Measurements from ENCODE around the gene RIGI.
A peak's percentile ranks its signal among the peaks of the same experiment; 100 is the strongest.
"Not testable (repeated sequence)": the region's sequence is repeated elsewhere in the genome, so short reads cannot be mapped to it uniquely, and the experiment has no call there.

RIGI gene

GRCh38 chr9:32524892-32525708 is 896 bp downstream of the RIGI start:
- H3K9me3 ChIP-seq (ENCODE audit: control insufficient read depth, insufficient read depth, low read length) = no peaks in the 10 kb centered on the region
- no peaks in the 10 kb centered on the region for H3K36me3 ChIP-seq (ENCODE audit: control insufficient read depth, insufficient read depth, low read length)
- H3K4me3 ChIP-seq (ENCODE audit: low read depth, low read length) = peak overlapping the region; percentile 73
- peak overlapping the region; percentile 71 for H3K9ac ChIP-seq (ENCODE audit: low read depth, low read length)
- no peaks in the 10 kb centered on the region for H3K27me3 ChIP-seq (ENCODE audit: control insufficient read depth, insufficient read depth, low read length)
- H3K4me1 ChIP-seq (ENCODE audit: control insufficient read depth, insufficient read depth, low read length) = no peaks in the 10 kb centered on the region

GRCh38 chr9:32524558-32524891 is 1.5 kb downstream of the RIGI start:
- H3K4me3 ChIP-seq (ENCODE audit: low read depth, low read length) = peak overlapping the region; percentile 73
- not testable (repeated sequence) for H3K36me3 ChIP-seq (ENCODE audit: control insufficient read depth, insufficient read depth, low read length); H3K9me3 ChIP-seq (ENCODE audit: control insufficient read depth, insufficient read depth, low read length); H3K4me1 ChIP-seq (ENCODE audit: control insufficient read depth, insufficient read depth, low read length); H3K27me3 ChIP-seq (ENCODE audit: control insufficient read depth, insufficient read depth, low read length); H3K9ac ChIP-seq (ENCODE audit: low read depth, low read length)

- Histone ChIP-seq H3K4me3 (ENCODE audit: low read depth, low read length) (no peak overlapping the region), H3K4me1 (ENCODE audit: control insufficient read depth, insufficient read depth, low read length) (no peaks in the 10 kb centered on the region), H3K36me3 (ENCODE audit: control insufficient read depth, insufficient read depth, low read length) (no peaks in the 10 kb centered on the region), H3K9ac (ENCODE audit: low read depth, low read length) (no peak overlapping the region), H3K9me3 (ENCODE audit: control insufficient read depth, insufficient read depth, low read length) (no peaks in the 10 kb centered on the region), H3K27me3 (ENCODE audit: control insufficient read depth, insufficient read depth, low read length) (no peaks in the 10 kb centered on the region)
Measured at GRCh38 chr9:32523910-32524309, 2.1 kb downstream of the RIGI start.

DNA sequence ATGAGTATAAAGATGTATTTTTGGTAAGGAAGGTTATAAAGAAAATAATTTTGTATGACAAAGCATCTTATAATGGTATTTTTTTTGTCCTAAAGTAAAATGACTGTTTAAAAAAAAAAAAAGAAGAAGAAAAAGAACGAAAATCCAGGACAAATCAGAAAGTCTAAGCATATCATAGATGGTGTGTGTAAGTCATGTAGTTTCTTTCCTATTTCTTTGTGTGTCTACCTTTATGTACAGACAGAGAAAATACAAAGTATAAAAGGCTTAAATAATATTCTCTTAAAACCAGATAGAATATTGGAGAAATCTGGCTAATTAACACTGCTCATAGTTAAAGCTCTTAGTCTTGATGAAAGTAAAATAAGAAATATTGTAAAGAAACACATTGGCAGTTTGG is 7.7 kb downstream of the RIGI start:
- Histone ChIP-seq H3K4me3 (ENCODE audit: low read depth, low read length) (no peak overlapping the region), H3K27me3 (ENCODE audit: control insufficient read depth, insufficient read depth, low read length) (no peaks in the 10 kb centered on the region), H3K36me3 (ENCODE audit: control insufficient read depth, insufficient read depth, low read length) (no peaks in the 10 kb centered on the region), H3K9me3 (ENCODE audit: control insufficient read depth, insufficient read depth, low read length) (no peaks in the 10 kb centered on the region), H3K4me1 (ENCODE audit: control insufficient read depth, insufficient read depth, low read length) (no peaks in the 10 kb centered on the region), H3K9ac (ENCODE audit: low read depth, low read length) (no peak overlapping the region)

DNA sequence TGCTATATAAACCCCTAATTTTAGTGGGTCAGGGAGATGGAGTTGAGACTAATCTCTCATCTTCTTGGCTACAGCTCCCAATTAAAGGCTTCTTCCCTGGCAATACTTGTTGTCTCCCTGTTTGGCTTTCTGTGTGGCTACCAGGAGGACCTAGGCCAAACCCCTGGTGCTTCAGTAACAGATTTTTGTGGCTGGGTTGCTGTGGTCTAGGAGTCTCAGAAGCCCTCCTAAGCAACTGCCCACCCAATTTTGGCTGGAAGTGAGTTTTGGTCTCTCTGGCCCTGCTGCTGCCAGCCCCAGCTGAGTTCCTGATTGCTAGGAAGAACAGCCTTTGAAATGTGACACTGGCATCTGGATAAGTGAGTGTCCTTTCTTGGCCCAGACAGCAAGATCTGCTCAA is 9.8 kb downstream of the RIGI start:
- Histone ChIP-seq H3K36me3 (ENCODE audit: control insufficient read depth, insufficient read depth, low read length) (no peaks in the 10 kb centered on the region), H3K27me3 (ENCODE audit: control insufficient read depth, insufficient read depth, low read length) (no peaks in the 10 kb centered on the region), H3K4me1 (ENCODE audit: control insufficient read depth, insufficient read depth, low read length) (no peaks in the 10 kb centered on the region), H3K9ac (ENCODE audit: low read depth, low read length) (no peak overlapping the region), H3K9me3 (ENCODE audit: control insufficient read depth, insufficient read depth, low read length) (no peaks in the 10 kb centered on the region), H3K4me3 (ENCODE audit: low read depth, low read length) (no peak overlapping the region)

DNA sequence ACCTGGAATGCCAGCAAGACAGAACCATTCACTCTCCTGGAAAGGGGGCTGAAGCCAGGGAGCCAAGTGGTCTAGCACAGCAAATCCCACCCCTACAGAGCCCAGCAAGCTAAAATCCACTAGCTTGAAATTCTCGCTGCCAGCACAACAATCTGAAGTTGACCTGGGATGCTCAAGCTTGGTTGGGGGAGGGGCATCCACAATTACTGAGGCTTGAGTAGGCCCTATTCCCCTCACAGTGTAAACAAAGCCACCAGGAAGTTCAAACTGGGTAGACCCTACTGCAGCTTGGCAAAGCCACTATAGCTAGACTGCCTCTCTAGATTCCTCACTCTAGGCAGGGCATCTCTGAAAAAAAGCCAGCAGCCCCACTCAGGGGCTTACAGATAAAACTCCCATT is 17.3 kb downstream of the RIGI start:
- Histone ChIP-seq H3K4me1 (ENCODE audit: control insufficient read depth, insufficient read depth, low read length) (peaks cover 5% of the 10 kb centered on the region), H3K9me3 (ENCODE audit: control insufficient read depth, insufficient read depth, low read length) (no peaks in the 10 kb centered on the region), H3K4me3 (ENCODE audit: low read depth, low read length) (no peak overlapping the region)

DNA sequence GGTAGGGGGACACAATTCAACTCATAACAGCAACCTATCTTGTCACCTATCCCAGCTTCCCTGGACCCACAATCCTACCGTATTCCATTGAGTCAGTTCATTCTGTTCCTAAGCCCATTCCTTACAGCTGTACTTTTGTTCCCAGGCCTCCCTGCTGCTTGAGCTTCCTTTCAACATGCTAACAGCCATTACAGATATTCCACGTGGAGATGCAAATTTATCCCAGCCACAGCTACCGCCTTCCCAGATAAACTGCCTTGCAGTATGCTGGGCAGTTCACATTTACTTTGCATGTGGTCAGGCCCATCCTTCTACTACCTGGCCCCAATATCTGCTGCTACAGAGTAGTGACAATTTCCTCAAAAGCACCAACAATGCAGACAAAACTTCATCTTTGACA is 23.0 kb downstream of the RIGI start:
- H3K4me3 ChIP-seq (ENCODE audit: low read depth, low read length) = no peak overlapping the region
- no peaks in the 10 kb centered on the region for H3K9me3 ChIP-seq (ENCODE audit: control insufficient read depth, insufficient read depth, low read length)

More for the DNA sequence above, 17.3 kb downstream of the RIGI start:
- no peaks in the 10 kb centered on the region for H3K36me3 ChIP-seq (ENCODE audit: control insufficient read depth, insufficient read depth, low read length)
- H3K27me3 ChIP-seq (ENCODE audit: control insufficient read depth, insufficient read depth, low read length) = no peaks in the 10 kb centered on the region
- H3K9ac ChIP-seq (ENCODE audit: low read depth, low read length) = no peak overlapping the region

GRCh38 chr9:32502464-32502863 is 23.5 kb downstream of the RIGI start:
- no peak overlapping the region for H3K9ac ChIP-seq (ENCODE audit: low read depth, low read length)
- no peak overlapping the region for H3K4me3 ChIP-seq (ENCODE audit: low read depth, low read length)
- no peaks in the 10 kb centered on the region for H3K27me3 ChIP-seq (ENCODE audit: control insufficient read depth, insufficient read depth, low read length)
- H3K36me3 ChIP-seq (ENCODE audit: control insufficient read depth, insufficient read depth, low read length) = no peaks in the 10 kb centered on the region
- H3K9me3 ChIP-seq (ENCODE audit: control insufficient read depth, insufficient read depth, low read length) = no peaks in the 10 kb centered on the region
- H3K4me1 ChIP-seq (ENCODE audit: control insufficient read depth, insufficient read depth, low read length) = no peaks in the 10 kb centered on the region

More for the DNA sequence above, 23.0 kb downstream of the RIGI start:
- H3K27me3 ChIP-seq (ENCODE audit: control insufficient read depth, insufficient read depth, low read length) = no peaks in the 10 kb centered on the region
- no peaks in the 10 kb centered on the region for H3K36me3 ChIP-seq (ENCODE audit: control insufficient read depth, insufficient read depth, low read length)
- H3K9ac ChIP-seq (ENCODE audit: low read depth, low read length) = no peak overlapping the region
- H3K4me1 ChIP-seq (ENCODE audit: control insufficient read depth, insufficient read depth, low read length) = no peaks in the 10 kb centered on the region

- Histone ChIP-seq H3K4me1 (ENCODE audit: control insufficient read depth, insufficient read depth, low read length) (no peaks in the 10 kb centered on the region), H3K9me3 (ENCODE audit: control insufficient read depth, insufficient read depth, low read length) (no peaks in the 10 kb centered on the region), H3K27me3 (ENCODE audit: control insufficient read depth, insufficient read depth, low read length) (no peaks in the 10 kb centered on the region), H3K36me3 (ENCODE audit: control insufficient read depth, insufficient read depth, low read length) (no peaks in the 10 kb centered on the region), H3K9ac (ENCODE audit: low read depth, low read length) (no peak overlapping the region), H3K4me3 (ENCODE audit: low read depth, low read length) (no peak overlapping the region)
Measured at GRCh38 chr9:32501868-32502267, 24.1 kb downstream of the RIGI start.

- H3K4me1 ChIP-seq (ENCODE audit: control insufficient read depth, insufficient read depth, low read length) = no peaks in the 10 kb centered on the region
- no peak overlapping the region for H3K4me3 ChIP-seq (ENCODE audit: low read depth, low read length)
- H3K36me3 ChIP-seq (ENCODE audit: control insufficient read depth, insufficient read depth, low read length) = no peaks in the 10 kb centered on the region
- H3K9ac ChIP-seq (ENCODE audit: low read depth, low read length) = no peak overlapping the region
- no peaks in the 10 kb centered on the region for H3K27me3 ChIP-seq (ENCODE audit: control insufficient read depth, insufficient read depth, low read length)
- H3K9me3 ChIP-seq (ENCODE audit: control insufficient read depth, insufficient read depth, low read length) = no peaks in the 10 kb centered on the region
Measured at GRCh38 chr9:32500768-32501167, 25.2 kb downstream of the RIGI start.

DNA sequence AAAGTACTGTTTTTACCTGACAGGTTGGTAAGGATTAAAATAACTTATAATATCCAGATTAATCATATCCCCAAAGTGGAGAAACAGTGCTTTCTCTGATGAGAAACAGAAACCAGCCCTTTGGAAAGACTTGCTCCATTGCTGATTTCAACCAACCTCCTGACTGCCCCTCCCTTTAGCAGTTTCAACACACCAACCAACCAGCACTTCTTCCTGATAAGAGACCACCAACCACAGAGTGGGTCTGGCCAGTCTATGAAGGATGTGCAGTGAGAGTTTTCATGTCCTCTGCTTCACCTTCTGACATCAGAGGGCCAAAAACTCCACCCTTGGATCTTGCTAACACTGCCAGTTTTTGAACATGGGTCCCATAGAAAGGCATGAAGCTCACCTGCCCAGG is 28.1 kb downstream of the RIGI start:
- H3K36me3 ChIP-seq (ENCODE audit: control insufficient read depth, insufficient read depth, low read length) = no peaks in the 10 kb centered on the region
- no peaks in the 10 kb centered on the region for H3K9me3 ChIP-seq (ENCODE audit: control insufficient read depth, insufficient read depth, low read length)
- H3K4me1 ChIP-seq (ENCODE audit: control insufficient read depth, insufficient read depth, low read length) = no peaks in the 10 kb centered on the region
- no peak overlapping the region for H3K9ac ChIP-seq (ENCODE audit: low read depth, low read length)
- no peak overlapping the region for H3K4me3 ChIP-seq (ENCODE audit: low read depth, low read length)
- no peaks in the 10 kb centered on the region for H3K27me3 ChIP-seq (ENCODE audit: control insufficient read depth, insufficient read depth, low read length)

DNA sequence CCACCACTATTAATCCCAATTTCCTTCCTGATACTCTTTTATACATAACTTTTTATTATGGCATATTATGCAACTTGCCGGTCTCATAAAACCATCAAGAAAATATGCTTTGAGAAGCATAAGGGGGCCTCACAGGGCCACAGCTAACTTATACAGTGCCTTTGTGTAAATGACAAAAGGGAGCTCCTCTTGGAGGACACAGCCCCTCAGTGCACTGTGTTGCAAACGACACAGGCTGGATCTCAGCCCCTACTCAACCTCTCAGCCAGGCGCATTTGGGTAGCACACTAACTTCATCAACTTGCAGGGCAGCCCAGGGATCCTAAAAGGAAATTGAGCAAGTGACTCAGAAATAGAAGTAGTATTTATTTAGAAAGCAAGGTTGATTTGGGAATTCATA is 35.4 kb downstream of the RIGI start:
- Histone ChIP-seq H3K36me3 (ENCODE audit: control insufficient read depth, insufficient read depth, low read length) (no peaks in the 10 kb centered on the region), H3K27me3 (ENCODE audit: control insufficient read depth, insufficient read depth, low read length) (no peaks in the 10 kb centered on the region), H3K9me3 (ENCODE audit: control insufficient read depth, insufficient read depth, low read length) (no peaks in the 10 kb centered on the region), H3K4me1 (ENCODE audit: control insufficient read depth, insufficient read depth, low read length) (no peaks in the 10 kb centered on the region), H3K4me3 (ENCODE audit: low read depth, low read length) (no peak overlapping the region), H3K9ac (ENCODE audit: low read depth, low read length) (no peak overlapping the region)
